ENCODE measurements around the gene ZNF362.

ZNF362 gene

GRCh38 chr1:33269621-33270020 is 13.3 kb downstream of the ZNF362 start:
- no peak for DNase-seq

GRCh38 chr1:33270379-33270778 is 14.1 kb downstream of the ZNF362 start:
- DNase-seq = no peak

GRCh38 chr1:33270808-33271465 is 14.6 kb downstream of the ZNF362 start:
- no peak for DNase-seq

- no peak for DNase-seq
Measured at GRCh38 chr1:33271666-33272505, 15.6 kb downstream of the ZNF362 start.

- no peak for DNase-seq
Measured at GRCh38 chr1:33272509-33272908, 16.2 kb downstream of the ZNF362 start.

- DNase-seq = no peak
Measured at GRCh38 chr1:33272930-33273329, 16.6 kb downstream of the ZNF362 start.

- no peak for DNase-seq
Measured at GRCh38 chr1:33273406-33273805, 17.1 kb downstream of the ZNF362 start.

- no peak for DNase-seq
Measured at GRCh38 chr1:33273961-33274371, 17.7 kb downstream of the ZNF362 start.

- no peak for DNase-seq
Measured at GRCh38 chr1:33274446-33274845, 18.2 kb downstream of the ZNF362 start.

GRCh38 chr1:33275195-33275594 is 18.9 kb downstream of the ZNF362 start:
- DNase-seq = no peak

GRCh38 chr1:33275706-33276572 is 19.6 kb downstream of the ZNF362 start:
- no peak for DNase-seq

- DNase-seq = no peak
Measured at GRCh38 chr1:33276573-33277298, 20.4 kb downstream of the ZNF362 start.

GRCh38 chr1:33277488-33278084 is 21.3 kb downstream of the ZNF362 start:
- DNase-seq = no peak

GRCh38 chr1:33280091-33280661 is 23.9 kb downstream of the ZNF362 start:
- DNase-seq = no peak

- no peak for DNase-seq
Measured at GRCh38 chr1:33281554-33282303, 25.4 kb downstream of the ZNF362 start.

GRCh38 chr1:33282791-33283190 is 26.5 kb downstream of the ZNF362 start:
- DNase-seq = no peak

GRCh38 chr1:33284049-33284448 is 27.8 kb downstream of the ZNF362 start:
- no peak for DNase-seq

- DNase-seq = no peak
Measured at GRCh38 chr1:33286451-33287185, 30.3 kb downstream of the ZNF362 start.

GRCh38 chr1:33287317-33287716 is 31.0 kb downstream of the ZNF362 start:
- DNase-seq = no peak
